NCI-H2107 (cell line): ENCODE results near the gene MAST1.
"Not testable (repeated sequence)": the region's sequence is repeated elsewhere in the genome, so short reads cannot be mapped to it uniquely, and the experiment has no call there.

Experiments
- DNase-seq: peaks from one replicate; lab custom pipeline; 2025; lab: John Stamatoyannopoulos, UW

MAST1 gene

DNA sequence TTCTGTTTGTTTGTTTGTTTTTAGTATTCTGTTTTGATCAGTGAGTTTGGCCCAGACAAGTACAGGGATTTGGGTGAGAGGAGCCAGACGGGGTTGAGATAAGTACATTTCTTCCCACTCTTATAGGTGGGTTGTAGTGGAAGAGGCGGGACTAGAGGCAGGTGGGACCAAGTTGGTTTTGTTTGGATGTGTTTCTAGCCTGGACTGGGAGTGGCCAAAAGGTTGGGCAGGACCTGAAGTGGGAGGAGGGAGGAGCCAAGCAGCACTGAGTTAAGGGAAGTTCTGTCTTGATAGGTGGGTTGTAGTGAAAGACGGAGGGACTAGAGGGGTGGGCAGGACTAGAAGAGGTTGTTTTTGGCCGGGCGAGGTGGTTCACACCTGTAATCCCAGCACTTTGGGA, 33.9 kb downstream of the MAST1 start:
- no peak for DNase-seq

DNA sequence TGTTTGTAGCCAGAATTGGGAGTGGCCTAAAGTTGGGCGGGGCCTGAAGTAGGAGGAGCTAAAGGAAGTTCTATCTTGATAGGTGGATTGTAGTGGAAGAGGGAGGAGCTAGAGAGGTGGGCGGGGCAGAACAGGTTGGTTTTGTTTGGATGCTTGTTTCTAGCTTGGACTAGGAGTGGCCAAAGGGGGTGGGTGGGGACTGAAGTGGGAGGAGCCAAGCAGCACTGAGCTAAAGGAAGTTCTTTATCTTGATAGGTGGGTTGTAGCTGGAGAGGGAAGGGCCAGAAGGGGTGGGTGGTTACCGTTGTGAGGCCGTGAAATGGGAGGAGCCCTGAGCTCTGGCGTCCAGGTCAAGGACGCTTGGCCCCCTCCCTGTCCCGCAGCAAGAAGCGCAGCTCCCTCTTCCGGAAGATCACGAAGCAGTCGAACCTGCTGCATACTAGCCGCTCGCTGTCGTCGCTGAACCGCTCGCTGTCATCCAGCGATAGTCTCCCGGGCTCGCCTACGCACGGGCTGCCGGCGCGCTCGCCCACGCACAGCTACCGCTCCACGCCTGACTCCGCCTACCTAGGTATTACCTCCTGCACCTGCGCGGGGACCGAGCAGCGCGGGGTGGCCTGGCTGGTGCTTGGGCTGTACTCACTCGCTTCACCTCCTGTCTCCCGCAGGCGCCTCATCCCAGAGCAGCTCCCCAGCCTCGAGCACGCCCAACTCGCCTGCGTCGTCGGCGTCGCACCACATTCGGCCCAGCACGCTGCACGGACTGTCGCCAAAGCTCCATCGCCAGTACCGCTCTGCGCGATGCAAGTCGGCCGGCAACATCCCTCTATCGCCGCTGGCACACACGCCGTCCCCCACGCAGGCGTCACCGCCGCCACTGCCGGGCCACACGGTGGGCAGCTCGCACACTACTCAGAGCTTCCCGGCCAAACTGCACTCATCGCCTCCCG, 34.9 kb downstream of the MAST1 start:
- no peak for DNase-seq

GRCh38 chr19:12873891-12874745, 35.8 kb downstream of the MAST1 start:
- DNase-seq: no peak

DNA sequence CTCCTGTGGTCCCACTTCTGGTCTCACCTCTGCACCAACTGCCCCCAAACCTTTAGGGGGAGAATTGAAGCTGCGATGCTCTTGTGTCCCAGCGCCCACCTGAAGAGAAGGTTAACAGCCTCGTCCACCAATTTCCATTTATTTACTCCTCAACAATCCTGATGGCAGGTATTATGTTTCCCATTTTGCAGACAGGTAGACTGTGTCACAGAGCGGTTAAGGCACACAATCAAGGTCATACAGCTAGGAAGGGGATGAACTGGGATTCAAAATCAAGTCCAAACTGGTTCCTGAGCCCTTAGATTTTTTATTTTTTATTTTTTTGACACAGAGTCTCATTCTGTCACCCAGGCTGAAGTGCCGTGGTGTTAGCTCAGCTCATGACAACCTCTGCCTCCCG, 36.8 kb downstream of the MAST1 start:
- no peak for DNase-seq

- no peak for DNase-seq
Observed at GRCh38 chr19:12880551-12881171, 42.3 kb downstream of the MAST1 start.

DNA sequence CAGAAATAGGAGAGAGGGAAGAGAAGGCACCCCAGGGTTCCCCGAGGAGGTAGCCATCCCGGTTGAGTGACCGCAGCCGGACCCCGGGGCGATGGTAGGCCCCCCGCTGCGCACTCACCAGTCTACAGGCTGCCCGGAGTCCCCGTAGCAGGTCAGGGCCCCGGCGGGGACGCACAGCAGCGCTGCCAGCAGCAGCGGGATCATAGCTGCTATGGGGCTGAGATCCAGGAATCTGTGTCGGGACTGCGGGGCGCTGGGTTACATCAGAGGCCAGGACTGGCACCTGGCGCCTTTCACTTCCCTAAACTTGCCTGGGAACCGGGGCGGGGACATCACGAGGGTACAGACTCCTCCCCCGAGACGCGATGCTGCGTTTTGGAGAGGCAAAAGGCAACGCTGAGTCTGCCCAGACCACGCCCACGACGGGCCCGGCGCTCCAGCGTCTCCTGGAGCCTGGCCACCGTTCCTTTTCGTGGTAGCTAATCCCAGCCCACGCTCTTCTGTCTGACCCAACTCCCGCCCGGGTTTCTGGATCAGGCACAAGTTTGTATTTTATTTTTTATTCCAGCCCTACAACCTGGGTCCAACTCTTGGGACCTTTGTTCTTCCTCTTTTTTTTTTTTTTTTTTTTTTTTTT, 43.0 kb downstream of the MAST1 start, which contains the start of gene DNASE2:
Gene DNASE2, minus strand, starts transcription at position 278 of the 637 bp plus-strand sequence. Its CDS starts 74 bp downstream, at position 204.
- DNase-seq: peak; percentile 95

- no peak for DNase-seq
Observed at GRCh38 chr19:12882589-12882988, 44.3 kb downstream of the MAST1 start.

GRCh38 chr19:12884202-12884601, 45.9 kb downstream of the MAST1 start:
- DNase-seq: no peak

DNA sequence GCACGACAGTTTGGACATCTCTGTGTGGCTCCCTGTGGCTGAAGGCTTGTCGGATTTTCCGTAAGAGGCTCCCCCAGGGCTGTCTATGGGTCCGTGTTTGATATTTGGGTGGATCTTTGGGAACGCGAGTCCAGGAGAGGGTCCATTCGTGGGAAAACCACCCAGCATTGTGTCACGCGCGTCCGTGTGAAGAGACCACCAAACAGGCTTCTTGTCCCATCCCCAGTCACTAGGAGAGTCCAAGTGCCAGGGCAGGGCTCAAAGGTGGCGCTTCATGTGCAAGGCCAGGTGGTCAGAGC, 46.3 kb downstream of the MAST1 start:
- DNase-seq: no peak

DNA sequence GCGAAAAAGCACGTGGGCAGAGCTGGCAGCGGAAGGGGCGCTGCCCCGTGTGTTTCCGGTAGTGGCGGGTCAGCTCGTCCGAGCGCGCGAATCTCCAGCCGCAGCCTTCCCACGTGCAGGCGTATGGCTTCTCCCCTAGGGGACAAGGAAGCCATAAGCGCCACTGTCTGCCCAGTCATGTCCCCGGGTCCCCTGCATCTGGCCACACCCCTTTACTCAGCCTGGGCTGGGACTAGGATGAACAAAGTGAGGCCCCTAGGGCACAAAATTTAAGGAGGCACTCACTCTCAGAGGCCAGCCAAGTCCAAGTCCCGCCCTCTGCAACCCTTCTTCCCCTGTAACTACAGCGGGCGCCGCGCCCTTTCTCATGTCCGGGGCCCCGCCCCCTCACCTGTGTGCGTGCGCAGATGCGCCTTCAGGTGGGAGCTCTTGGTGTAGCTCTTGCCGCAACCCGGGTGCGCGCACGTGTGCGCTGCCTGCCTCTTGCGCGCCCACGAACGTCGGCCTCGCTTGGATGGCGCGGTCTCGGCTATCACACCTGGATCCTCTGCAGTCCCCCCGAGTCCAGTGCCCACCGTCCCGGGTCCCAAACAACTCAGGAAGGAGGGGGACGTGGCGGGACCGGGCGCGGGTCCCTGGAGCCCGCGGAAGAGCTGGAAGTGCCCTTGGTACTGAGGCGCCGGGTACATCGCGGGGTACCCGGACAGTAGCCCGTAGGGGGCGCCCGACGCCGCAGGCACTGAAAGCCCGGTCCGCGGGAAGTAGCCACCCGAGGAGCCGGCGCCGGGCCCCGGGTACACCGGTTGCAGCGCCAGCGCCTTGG, 46.8 kb downstream of the MAST1 start:
- peak; percentile 81 for DNase-seq

GRCh38 chr19:12885749-12886650, 47.7 kb downstream of the MAST1 start:
- DNase-seq: no peak

DNA sequence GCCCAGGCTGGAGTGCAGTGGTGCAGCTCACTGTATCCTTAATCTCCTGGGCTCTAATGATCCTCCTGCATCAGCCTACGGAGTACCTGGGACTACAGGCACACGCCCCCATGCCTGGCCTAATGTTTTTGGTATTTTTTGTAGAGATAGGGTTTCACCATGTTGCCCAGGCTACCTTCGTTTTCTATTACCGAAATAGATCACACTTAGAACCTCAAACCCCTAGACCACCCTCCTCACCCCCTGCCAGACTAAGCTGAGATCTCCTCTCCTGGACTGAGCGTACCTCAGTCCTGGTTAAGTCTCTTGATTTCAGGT, 48.3 kb downstream of the MAST1 start:
- no peak for DNase-seq

DNA sequence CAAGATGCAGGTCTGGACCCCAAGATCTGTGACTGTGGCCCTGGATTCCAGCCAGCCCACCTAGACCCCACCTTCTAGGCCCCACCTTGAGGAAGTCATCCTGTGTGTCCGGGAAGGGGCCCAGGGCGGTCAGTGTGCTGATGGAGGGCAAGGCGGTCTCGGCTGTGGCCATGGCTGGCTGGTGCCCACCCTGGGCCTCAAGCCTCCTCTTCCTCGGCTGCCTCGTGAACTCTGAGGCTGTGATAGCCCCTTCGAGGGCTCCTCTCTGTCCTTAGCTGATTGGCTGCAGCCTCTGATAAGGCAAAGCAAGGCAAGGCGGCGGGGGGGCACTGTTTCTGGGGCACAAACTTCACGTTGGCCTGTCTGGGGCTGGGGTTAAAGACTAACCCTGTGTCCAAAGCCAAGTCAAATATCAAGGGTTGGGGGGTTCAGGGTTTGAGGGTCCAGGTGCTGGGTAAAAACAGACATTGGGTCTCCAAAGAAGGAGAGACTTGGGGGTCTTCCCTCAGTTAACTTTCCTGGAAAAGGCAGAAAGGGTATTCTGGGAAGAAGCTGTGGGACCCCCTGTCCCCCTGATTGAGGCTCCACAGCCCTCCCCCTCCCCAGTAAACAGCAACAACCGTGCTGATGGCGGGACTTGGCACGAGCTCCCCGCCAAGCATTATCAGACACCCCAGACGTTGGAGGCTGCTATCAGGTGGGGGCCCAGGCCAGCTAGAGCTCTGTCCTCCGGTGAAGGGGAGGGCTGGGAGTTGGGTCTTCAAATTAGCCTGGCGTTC, 48.8 kb downstream of the MAST1 start, which contains the start of gene KLF1:
Gene KLF1, minus strand, starts transcription at position 233 of the 779 bp plus-strand sequence. Its CDS starts 61 bp downstream, at position 172.
- no peak for DNase-seq

DNA sequence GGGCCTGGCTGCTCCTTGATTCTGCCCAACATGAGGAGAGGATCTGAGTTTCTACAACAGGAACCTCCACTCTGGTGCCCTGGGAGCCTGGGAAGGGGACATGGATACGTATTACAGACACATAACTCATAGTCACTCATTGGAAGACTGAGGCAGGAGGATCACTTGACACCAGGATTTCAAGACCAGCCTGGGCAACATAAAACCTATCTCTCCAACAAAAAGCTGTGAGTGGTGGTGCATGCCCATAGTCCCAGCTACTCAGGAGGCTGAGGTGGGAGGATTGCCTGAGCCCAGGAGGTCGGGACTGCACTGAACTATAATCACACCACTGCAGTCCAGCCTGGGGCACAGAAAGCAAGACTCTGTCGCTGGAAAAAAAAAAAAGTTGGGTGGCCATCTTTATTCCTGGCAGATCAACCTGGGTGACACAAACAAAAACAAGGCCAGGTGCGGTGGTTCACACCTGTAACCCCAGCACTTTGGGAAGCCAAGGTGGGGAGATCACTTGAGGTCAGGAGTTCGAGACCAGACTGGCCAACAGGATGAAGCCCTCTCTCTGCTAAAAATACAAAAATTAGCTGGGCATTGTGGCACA, 49.8 kb downstream of the MAST1 start:
- DNase-seq: no peak

- DNase-seq: not testable (repeated sequence)
Observed at GRCh38 chr19:12890299-12890786, 52.0 kb downstream of the MAST1 start.

DNA sequence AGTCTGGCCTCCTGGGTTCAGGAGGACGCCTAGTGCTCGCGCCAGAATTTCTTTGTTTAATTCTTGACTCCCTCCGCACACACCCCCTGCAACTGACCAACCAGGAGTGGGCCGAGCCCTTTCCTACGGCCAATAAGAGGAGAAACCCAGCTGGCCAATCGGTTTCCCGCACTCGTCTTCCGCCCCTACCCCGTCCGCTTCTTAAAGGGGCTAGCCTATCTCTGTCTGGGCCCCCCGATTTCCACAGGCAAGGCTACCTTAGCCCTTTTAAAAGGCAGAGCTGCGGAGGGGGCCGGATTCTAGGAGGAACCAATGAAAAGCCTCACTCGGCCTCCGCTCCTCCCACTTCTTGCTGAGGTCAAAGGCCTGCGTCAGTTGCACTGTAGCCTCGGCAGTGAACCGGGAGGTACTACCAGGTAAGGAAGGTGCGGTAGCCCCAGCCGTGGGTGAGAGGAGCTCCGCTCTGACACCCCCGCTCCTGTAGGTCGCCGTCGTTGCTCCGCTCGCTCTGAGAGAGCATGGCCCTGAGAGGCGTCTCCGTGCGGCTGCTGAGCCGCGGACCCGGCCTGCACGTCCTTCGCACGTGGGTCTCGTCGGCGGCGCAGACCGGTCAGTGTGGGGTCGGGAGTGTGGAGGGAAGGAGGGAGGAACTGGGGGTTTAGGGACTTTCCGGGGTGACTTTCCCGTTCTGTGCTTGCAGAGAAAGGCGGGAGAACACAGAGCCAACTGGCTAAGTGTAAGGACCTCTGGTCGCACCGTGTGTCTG, 52.7 kb downstream of the MAST1 start, which contains the start of gene GCDH:
Gene GCDH, plus strand, starts transcription at position 374 of the 766 bp plus-strand sequence. Its CDS starts 145 bp downstream, at position 519.
- peak; percentile 97 for DNase-seq

DNA sequence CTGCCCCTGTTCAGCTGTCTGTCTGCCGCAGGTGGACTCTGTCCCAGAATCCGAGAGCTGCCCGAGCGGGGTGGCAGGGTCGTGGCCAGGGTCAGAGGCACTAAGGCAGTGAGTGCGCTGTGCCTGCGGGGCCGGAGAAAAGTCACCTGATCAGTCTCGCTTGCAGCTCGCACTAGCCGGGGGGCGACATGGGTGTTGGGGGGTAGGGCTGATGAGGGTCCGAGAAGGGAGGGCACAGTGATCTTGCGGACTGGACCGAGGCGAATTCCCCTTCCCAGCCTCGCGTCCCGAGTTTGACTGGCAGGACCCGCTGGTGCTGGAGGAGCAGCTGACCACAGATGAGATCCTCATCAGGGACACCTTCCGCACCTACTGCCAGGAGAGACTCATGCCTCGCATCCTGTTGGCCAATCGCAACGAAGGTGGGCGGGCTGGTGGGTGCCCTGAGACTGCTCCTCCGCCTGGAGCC, 53.3 kb downstream of the MAST1 start:
- DNase-seq: no peak

DNA sequence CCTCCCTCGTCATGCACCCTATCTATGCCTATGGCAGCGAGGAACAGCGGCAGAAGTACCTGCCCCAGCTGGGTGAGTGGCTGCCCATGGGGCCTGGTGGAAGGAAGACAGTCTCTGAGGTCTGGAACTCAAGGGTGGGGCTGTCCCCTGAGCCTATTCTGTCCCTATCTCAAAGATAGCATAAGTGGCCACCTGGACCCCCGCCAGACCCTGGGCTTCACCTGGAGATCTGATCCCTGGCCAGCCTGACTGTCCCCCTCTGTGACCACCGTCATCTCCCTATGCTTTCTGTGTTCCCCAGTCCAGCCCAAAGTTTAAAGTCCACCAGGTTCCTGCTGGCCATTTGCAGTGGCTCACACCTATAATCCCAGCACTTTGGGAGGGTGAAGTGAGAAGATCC, 55.3 kb downstream of the MAST1 start:
- DNase-seq: no peak
